Panc1 (cell line): ENCODE data around the gene ALX1.

Experiments used
- POLR2AphosphoS5 ChIP-seq: IDR thresholded peaks from 2 replicates; pipeline ENCODE4 v1.6.1; 2012; ENCODE audit warnings: mild to moderate bottlenecking, low read depth, low read length, moderate library complexity
- SIN3A ChIP-seq: IDR thresholded peaks from 2 replicates; pipeline ENCODE4 v1.6.1; 2012; ENCODE audit warnings: low read depth, mild to moderate bottlenecking, low read length, moderate library complexity, borderline replicate concordance; ENCODE audit not compliant: insufficient read depth
- TF ChIP-seq, protein P1 (sequence below): fragments of 450-650 bp; IDR thresholded peaks from 2 replicates; pipeline ENCODE4 v1.5.1; 2017; ENCODE audit warnings: mild to moderate bottlenecking
- TF ChIP-seq, protein P2 (sequence below), 2 experiments: IDR thresholded peaks; 2 replicates each; pipeline ENCODE4 v1.6.1; 2011 to 2012; ENCODE audit warnings: low read depth in 2 of 2, control low read depth in 1 of 2, low read length in 1 of 2, mild to moderate bottlenecking in 1 of 2, moderate library complexity in 1 of 2; ENCODE audit not compliant: insufficient read depth in 1 of 2

DNA sequence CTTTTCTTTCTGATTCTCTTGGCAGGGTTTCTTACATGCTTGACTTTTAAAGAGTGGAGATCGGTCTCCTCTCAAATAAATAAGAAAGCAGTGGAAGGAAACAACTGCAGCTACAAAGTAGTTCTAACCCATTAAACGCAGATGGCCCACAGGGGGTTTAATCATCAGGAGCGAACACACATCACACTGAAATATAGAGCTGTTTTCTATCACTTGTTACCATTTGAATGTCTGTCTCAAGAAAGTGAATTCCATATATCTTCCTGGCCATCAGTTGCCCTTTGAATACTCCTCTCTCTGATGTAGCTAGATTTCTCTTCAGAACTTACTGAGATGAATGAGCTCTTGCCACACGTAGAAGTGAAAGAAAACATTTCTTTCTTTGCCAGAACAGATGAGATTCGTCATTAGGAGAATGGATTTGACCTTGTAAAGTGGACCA, 29.1 kb downstream of the ALX1 start:
- TF ChIP-seq, protein P1, sequence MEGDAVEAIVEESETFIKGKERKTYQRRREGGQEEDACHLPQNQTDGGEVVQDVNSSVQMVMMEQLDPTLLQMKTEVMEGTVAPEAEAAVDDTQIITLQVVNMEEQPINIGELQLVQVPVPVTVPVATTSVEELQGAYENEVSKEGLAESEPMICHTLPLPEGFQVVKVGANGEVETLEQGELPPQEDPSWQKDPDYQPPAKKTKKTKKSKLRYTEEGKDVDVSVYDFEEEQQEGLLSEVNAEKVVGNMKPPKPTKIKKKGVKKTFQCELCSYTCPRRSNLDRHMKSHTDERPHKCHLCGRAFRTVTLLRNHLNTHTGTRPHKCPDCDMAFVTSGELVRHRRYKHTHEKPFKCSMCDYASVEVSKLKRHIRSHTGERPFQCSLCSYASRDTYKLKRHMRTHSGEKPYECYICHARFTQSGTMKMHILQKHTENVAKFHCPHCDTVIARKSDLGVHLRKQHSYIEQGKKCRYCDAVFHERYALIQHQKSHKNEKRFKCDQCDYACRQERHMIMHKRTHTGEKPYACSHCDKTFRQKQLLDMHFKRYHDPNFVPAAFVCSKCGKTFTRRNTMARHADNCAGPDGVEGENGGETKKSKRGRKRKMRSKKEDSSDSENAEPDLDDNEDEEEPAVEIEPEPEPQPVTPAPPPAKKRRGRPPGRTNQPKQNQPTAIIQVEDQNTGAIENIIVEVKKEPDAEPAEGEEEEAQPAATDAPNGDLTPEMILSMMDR, result no peak
- TF ChIP-seq POLR2AphosphoS5, result no peak
- TF ChIP-seq, protein P2, sequence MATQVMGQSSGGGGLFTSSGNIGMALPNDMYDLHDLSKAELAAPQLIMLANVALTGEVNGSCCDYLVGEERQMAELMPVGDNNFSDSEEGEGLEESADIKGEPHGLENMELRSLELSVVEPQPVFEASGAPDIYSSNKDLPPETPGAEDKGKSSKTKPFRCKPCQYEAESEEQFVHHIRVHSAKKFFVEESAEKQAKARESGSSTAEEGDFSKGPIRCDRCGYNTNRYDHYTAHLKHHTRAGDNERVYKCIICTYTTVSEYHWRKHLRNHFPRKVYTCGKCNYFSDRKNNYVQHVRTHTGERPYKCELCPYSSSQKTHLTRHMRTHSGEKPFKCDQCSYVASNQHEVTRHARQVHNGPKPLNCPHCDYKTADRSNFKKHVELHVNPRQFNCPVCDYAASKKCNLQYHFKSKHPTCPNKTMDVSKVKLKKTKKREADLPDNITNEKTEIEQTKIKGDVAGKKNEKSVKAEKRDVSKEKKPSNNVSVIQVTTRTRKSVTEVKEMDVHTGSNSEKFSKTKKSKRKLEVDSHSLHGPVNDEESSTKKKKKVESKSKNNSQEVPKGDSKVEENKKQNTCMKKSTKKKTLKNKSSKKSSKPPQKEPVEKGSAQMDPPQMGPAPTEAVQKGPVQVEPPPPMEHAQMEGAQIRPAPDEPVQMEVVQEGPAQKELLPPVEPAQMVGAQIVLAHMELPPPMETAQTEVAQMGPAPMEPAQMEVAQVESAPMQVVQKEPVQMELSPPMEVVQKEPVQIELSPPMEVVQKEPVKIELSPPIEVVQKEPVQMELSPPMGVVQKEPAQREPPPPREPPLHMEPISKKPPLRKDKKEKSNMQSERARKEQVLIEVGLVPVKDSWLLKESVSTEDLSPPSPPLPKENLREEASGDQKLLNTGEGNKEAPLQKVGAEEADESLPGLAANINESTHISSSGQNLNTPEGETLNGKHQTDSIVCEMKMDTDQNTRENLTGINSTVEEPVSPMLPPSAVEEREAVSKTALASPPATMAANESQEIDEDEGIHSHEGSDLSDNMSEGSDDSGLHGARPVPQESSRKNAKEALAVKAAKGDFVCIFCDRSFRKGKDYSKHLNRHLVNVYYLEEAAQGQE (IDR thresholded peaks at IDR 0.05; ENCODE audit: insufficient read depth in 1 of 2, low read depth in 2 of 2, low read length in 1 of 2), result no peak
- TF ChIP-seq SIN3A, result no peak
